Testis (tissue), 2 donors: ENCODE measurements around the gene FGF12.

ENCODE experiments used
- POLR2A ChIP-seq: fragments of 450-650 bp; IDR thresholded peaks from one replicate; pipeline ENCODE4 v1.6.1; 2017; ENCODE audit warnings: antibody characterized with exemption, mild to moderate bottlenecking, moderate library complexity
- TF ChIP-seq, protein P1 (sequence below), 3 experiments: fragments of 450-650 bp in 2 of 3; fragments of 200-600 bp in 1 of 3; sonication (generic) in 1 of 3; IDR thresholded peaks; one replicate each; pipeline ENCODE4 v1.5.1; 2016 to 2019; ENCODE audit warnings: antibody characterized with exemption in 3 of 3, mild to moderate bottlenecking in 2 of 3, moderate library complexity in 1 of 3

DNA sequence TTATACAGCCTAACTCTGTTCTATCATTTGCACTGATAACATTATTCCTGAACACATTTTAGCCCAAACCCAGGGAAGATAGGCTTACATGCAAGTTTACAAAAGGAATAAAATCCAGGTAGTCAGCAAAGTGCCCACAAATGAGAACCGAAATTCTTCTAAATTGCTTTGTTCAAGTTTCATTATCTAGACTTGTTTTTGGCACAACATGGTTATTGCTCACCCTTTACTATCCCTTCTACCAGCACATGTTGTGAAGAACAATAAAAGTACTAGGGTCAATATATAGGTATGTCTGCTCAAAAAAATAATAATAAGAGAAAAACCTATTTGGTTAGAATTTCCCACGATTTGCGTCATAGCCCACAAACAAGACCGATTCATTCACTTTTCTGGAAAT lies 430.5 kb downstream of the FGF12 start:
- TF ChIP-seq, protein P1, sequence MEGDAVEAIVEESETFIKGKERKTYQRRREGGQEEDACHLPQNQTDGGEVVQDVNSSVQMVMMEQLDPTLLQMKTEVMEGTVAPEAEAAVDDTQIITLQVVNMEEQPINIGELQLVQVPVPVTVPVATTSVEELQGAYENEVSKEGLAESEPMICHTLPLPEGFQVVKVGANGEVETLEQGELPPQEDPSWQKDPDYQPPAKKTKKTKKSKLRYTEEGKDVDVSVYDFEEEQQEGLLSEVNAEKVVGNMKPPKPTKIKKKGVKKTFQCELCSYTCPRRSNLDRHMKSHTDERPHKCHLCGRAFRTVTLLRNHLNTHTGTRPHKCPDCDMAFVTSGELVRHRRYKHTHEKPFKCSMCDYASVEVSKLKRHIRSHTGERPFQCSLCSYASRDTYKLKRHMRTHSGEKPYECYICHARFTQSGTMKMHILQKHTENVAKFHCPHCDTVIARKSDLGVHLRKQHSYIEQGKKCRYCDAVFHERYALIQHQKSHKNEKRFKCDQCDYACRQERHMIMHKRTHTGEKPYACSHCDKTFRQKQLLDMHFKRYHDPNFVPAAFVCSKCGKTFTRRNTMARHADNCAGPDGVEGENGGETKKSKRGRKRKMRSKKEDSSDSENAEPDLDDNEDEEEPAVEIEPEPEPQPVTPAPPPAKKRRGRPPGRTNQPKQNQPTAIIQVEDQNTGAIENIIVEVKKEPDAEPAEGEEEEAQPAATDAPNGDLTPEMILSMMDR (IDR thresholded peaks at IDR 0.05): no peak
- TF ChIP-seq POLR2A: no peak
